ENCODE results near the gene TSC22D1.
"Not testable (repeated sequence)": the region's sequence is repeated elsewhere in the genome, so short reads cannot be mapped to it uniquely, and the experiment has no call there.

Gene TSC22D1

GRCh38 chr13:44566601-44567000 is 9.5 kb downstream of the TSC22D1 start:
- no peak for DNase-seq

- DNase-seq: no peak
Measured at GRCh38 chr13:44565881-44566280, 10.2 kb downstream of the TSC22D1 start.

- no peak for DNase-seq
Measured at GRCh38 chr13:44564936-44565335, 11.2 kb downstream of the TSC22D1 start.

GRCh38 chr13:44562853-44563252 is 13.3 kb downstream of the TSC22D1 start:
- DNase-seq: not testable (repeated sequence)

GRCh38 chr13:44561351-44561750 is 14.8 kb downstream of the TSC22D1 start:
- DNase-seq: no peak

GRCh38 chr13:44557986-44558385 is 18.1 kb downstream of the TSC22D1 start:
- DNase-seq: no peak

GRCh38 chr13:44555207-44555606 is 20.9 kb downstream of the TSC22D1 start:
- no peak for DNase-seq

- DNase-seq: no peak
Measured at GRCh38 chr13:44549476-44549875, 26.7 kb downstream of the TSC22D1 start.

- DNase-seq: no peak
Measured at GRCh38 chr13:44546164-44546563, 30.0 kb downstream of the TSC22D1 start.

GRCh38 chr13:44543369-44543768 is 32.8 kb downstream of the TSC22D1 start:
- no peak for DNase-seq

GRCh38 chr13:44542361-44542760 is 33.8 kb downstream of the TSC22D1 start:
- DNase-seq: no peak

GRCh38 chr13:44541601-44542000 is 34.5 kb downstream of the TSC22D1 start:
- no peak for DNase-seq

GRCh38 chr13:44540761-44541434 is 35.2 kb downstream of the TSC22D1 start:
- DNase-seq: no peak

- no peak for DNase-seq
Measured at GRCh38 chr13:44537248-44537647, 38.9 kb downstream of the TSC22D1 start.

GRCh38 chr13:44523146-44524015 is 52.7 kb downstream of the TSC22D1 start:
- no peak for DNase-seq

- no peak for DNase-seq
Measured at GRCh38 chr13:44519642-44520041, 56.5 kb downstream of the TSC22D1 start.

- DNase-seq: no peak
Measured at GRCh38 chr13:44516771-44517170, 59.4 kb downstream of the TSC22D1 start.

GRCh38 chr13:44514278-44514677 is 61.9 kb downstream of the TSC22D1 start:
- DNase-seq: no peak

GRCh38 chr13:44509853-44510252 is 66.3 kb downstream of the TSC22D1 start:
- not testable (repeated sequence) for DNase-seq

- no peak for DNase-seq
Measured at GRCh38 chr13:44508562-44509077, 67.5 kb downstream of the TSC22D1 start.

GRCh38 chr13:44507639-44508038 is 68.5 kb downstream of the TSC22D1 start:
- DNase-seq: no peak

GRCh38 chr13:44506719-44507118 is 69.4 kb downstream of the TSC22D1 start:
- DNase-seq: no peak

- no peak for DNase-seq
Measured at GRCh38 chr13:44506251-44506650, 69.9 kb downstream of the TSC22D1 start.

- DNase-seq: no peak
Measured at GRCh38 chr13:44504116-44504515, 72.0 kb downstream of the TSC22D1 start.
